Measurements from ENCODE around the gene ESX1. TPM values are rescaled to one million over a fixed set of nuclear protein-coding genes. Genes with fewer than 3 reads are reported as not detected.

Gene ESX1
- not detected for total RNA-seq
- total RNA-seq (2013) = not detected

- Mint-ChIP-seq H3K4me3 (peak within 1 kb of the TSS; percentile 60), H3K27ac (no peak within 1 kb of the TSS), H3K4me1 (peaks cover 8 to 10% of the 10 kb centered on the region in 2 donors), H3K9me3 (no peaks in the 10 kb centered on the region), H3K27me3 (ENCODE audit: low read depth in 2 of 2) (peaks cover 8 to 19% of the 10 kb centered on the region in 2 donors), H3K36me3 (no peaks in the 10 kb centered on the region)
- ATAC-seq = no peak
- no peaks in the 10 kb centered on the region for H3K9me3 ChIP-seq (ENCODE audit: control insufficient read depth, insufficient read depth, low read length)
- H3K27ac ChIP-seq (ENCODE audit: low read length) = no peak within 1 kb of the TSS
- no peak for TF ChIP-seq CTCF (IDR thresholded peaks at IDR 0.05)
- DNase-seq = no peak
- H3K27me3 ChIP-seq (ENCODE audit: control insufficient read depth, insufficient read depth, low read length) = peaks cover 7% of the 10 kb centered on the region
- H3K4me3 ChIP-seq (ENCODE audit: low read length) = no peak within 1 kb of the TSS
- 4% methylated on average over 52 of the region's 56 CpGs for WGBS (ENCODE audit: insufficient coverage)
- intact Hi-C loops (cut with micrococcal nuclease) = no loop called here
- no peaks in the 10 kb centered on the region for H3K36me3 ChIP-seq (ENCODE audit: control insufficient read depth, insufficient read depth, low read length)
- H3K4me1 ChIP-seq (ENCODE audit: control insufficient read depth, insufficient read depth, low read length) = peaks cover 16% of the 10 kb centered on the region
Observed at GRCh38 chrX:104254442-104255115, at the start of gene ESX1. ESX1 (minus strand) TSS chrX:104254933; CDS start chrX:104254849, 84 bp downstream.

GRCh38 chrX:104295636-104296035 is 40.9 kb upstream of the ESX1 start:
- H3K27me3 ChIP-seq (ENCODE audit: control insufficient read depth, insufficient read depth, low read length) = no peaks in the 10 kb centered on the region
- DNase-seq (no peak), ATAC-seq (no peak)
- no peaks in the 10 kb centered on the region for H3K36me3 Mint-ChIP-seq
- no peak overlapping the region for H3K4me3 ChIP-seq (ENCODE audit: low read length)
- H3K27me3 Mint-ChIP-seq (ENCODE audit: low read depth in 2 of 2) = peaks cover 6 to 21% of the 10 kb centered on the region in 2 donors
- no peaks in the 10 kb centered on the region for H3K9me3 ChIP-seq (ENCODE audit: control insufficient read depth, insufficient read depth, low read length)
- H3K36me3 ChIP-seq (ENCODE audit: control insufficient read depth, insufficient read depth, low read length) = no peaks in the 10 kb centered on the region
- WGBS (ENCODE audit: insufficient coverage) = 78% methylated on average over 1 of the region's 1 CpG
- no peaks in the 10 kb centered on the region for H3K4me1 ChIP-seq (ENCODE audit: control insufficient read depth, insufficient read depth, low read length)
- intact Hi-C loops (cut with micrococcal nuclease) = no loop called here
- H3K9me3 Mint-ChIP-seq = no peaks in the 10 kb centered on the region
- no peak overlapping the region for H3K4me3 Mint-ChIP-seq
- H3K27ac Mint-ChIP-seq = no peak overlapping the region
- H3K4me1 Mint-ChIP-seq = no peaks in the 10 kb centered on the region
- H3K27ac ChIP-seq (ENCODE audit: low read length) = no peak overlapping the region
- no peak for TF ChIP-seq CTCF (IDR thresholded peaks at IDR 0.05)

GRCh38 chrX:104288961-104289360 is 34.2 kb upstream of the ESX1 start:
- 86% methylated on average over 2 of the region's 4 CpGs for WGBS (ENCODE audit: insufficient coverage)
- Histone ChIP-seq H3K9me3 (ENCODE audit: control insufficient read depth, insufficient read depth, low read length) (no peaks in the 10 kb centered on the region), H3K4me1 (ENCODE audit: control insufficient read depth, insufficient read depth, low read length) (no peaks in the 10 kb centered on the region), H3K27me3 (ENCODE audit: control insufficient read depth, insufficient read depth, low read length) (no peaks in the 10 kb centered on the region), H3K36me3 (ENCODE audit: control insufficient read depth, insufficient read depth, low read length) (no peaks in the 10 kb centered on the region), H3K4me3 (ENCODE audit: low read length) (no peak overlapping the region), H3K27ac (ENCODE audit: low read length) (no peak overlapping the region)
- no peaks in the 10 kb centered on the region for H3K4me1 Mint-ChIP-seq
- ATAC-seq (no peak), DNase-seq (no peak)
- no peak overlapping the region for H3K27ac Mint-ChIP-seq
- H3K36me3 Mint-ChIP-seq = no peaks in the 10 kb centered on the region
- H3K9me3 Mint-ChIP-seq = no peaks in the 10 kb centered on the region
- H3K27me3 Mint-ChIP-seq (ENCODE audit: low read depth in 2 of 2) = peaks cover 7 to 33% of the 10 kb centered on the region in 2 donors
- TF ChIP-seq CTCF (IDR thresholded peaks at IDR 0.05) = no peak
- intact Hi-C loops (cut with micrococcal nuclease) = no loop called here
- no peak overlapping the region for H3K4me3 Mint-ChIP-seq

GRCh38 chrX:104288269-104288668 is 33.5 kb upstream of the ESX1 start:
- Histone ChIP-seq H3K27me3 (ENCODE audit: control insufficient read depth, insufficient read depth, low read length) (no peaks in the 10 kb centered on the region), H3K9me3 (ENCODE audit: control insufficient read depth, insufficient read depth, low read length) (no peaks in the 10 kb centered on the region), H3K36me3 (ENCODE audit: control insufficient read depth, insufficient read depth, low read length) (no peaks in the 10 kb centered on the region), H3K4me1 (ENCODE audit: control insufficient read depth, insufficient read depth, low read length) (no peaks in the 10 kb centered on the region), H3K4me3 (ENCODE audit: low read length) (no peak overlapping the region), H3K27ac (ENCODE audit: low read length) (no peak overlapping the region)
- H3K4me3 Mint-ChIP-seq = no peak overlapping the region
- H3K36me3 Mint-ChIP-seq = no peaks in the 10 kb centered on the region
- ATAC-seq = no peak
- DNase-seq = no peak
- no peak for TF ChIP-seq CTCF (IDR thresholded peaks at IDR 0.05)
- WGBS (ENCODE audit: insufficient coverage) = 89% methylated on average over 5 of the region's 5 CpGs
- intact Hi-C loops (cut with micrococcal nuclease) = no loop called here
- H3K4me1 Mint-ChIP-seq = no peaks in the 10 kb centered on the region
- H3K27ac Mint-ChIP-seq = no peak overlapping the region
- peaks cover 7 to 33% of the 10 kb centered on the region in 2 donors for H3K27me3 Mint-ChIP-seq (ENCODE audit: low read depth in 2 of 2)
- no peaks in the 10 kb centered on the region for H3K9me3 Mint-ChIP-seq

Measured in natural killer cell (primary cell).